ENCODE data around the gene DCAF17.
"Not testable (repeated sequence)": the region's sequence is repeated elsewhere in the genome, so short reads cannot be mapped to it uniquely, and the experiment has no call there.

DCAF17 gene

GRCh38 chr2:171469176-171469575 is 35.1 kb downstream of the DCAF17 start:
- no peak for DNase-seq

- DNase-seq: no peak
These were observed 36.1 kb downstream of the DCAF17 start for GRCh38 chr2:171470129-171470528.

GRCh38 chr2:171475979-171476378 is 42.0 kb downstream of the DCAF17 start:
- no peak for DNase-seq

GRCh38 chr2:171478345-171478744 is 44.3 kb downstream of the DCAF17 start:
- DNase-seq: no peak

- DNase-seq: no peak
These were observed 45.3 kb downstream of the DCAF17 start for GRCh38 chr2:171479154-171479814.

GRCh38 chr2:171480908-171481307 is 46.9 kb downstream of the DCAF17 start:
- no peak for DNase-seq

- no peak for DNase-seq
These were observed 48.3 kb downstream of the DCAF17 start for GRCh38 chr2:171482308-171482707.

GRCh38 chr2:171482877-171483276 is 48.9 kb downstream of the DCAF17 start:
- no peak for DNase-seq

GRCh38 chr2:171483793-171484192 is 49.8 kb downstream of the DCAF17 start:
- DNase-seq: no peak

GRCh38 chr2:171485116-171485515 is 51.1 kb downstream of the DCAF17 start:
- no peak for DNase-seq

- DNase-seq: no peak
These were observed 53.2 kb downstream of the DCAF17 start for GRCh38 chr2:171487201-171487600.

GRCh38 chr2:171487803-171488259 is 53.8 kb downstream of the DCAF17 start:
- DNase-seq: no peak

- DNase-seq: no peak
These were observed 56.6 kb downstream of the DCAF17 start for GRCh38 chr2:171490577-171490976.

- peak; percentile 43 for DNase-seq
These were observed 57.3 kb downstream of the DCAF17 start for GRCh38 chr2:171491292-171491691.

GRCh38 chr2:171492664-171493063 is 58.6 kb downstream of the DCAF17 start:
- DNase-seq: no peak

- not testable (repeated sequence) for DNase-seq
These were observed 63.6 kb downstream of the DCAF17 start for GRCh38 chr2:171497664-171498063.

GRCh38 chr2:171505374-171505773 is 71.3 kb downstream of the DCAF17 start:
- DNase-seq: no peak

GRCh38 chr2:171509945-171510731 is 76.1 kb downstream of the DCAF17 start:
- no peak for DNase-seq

GRCh38 chr2:171512014-171512413 is 78.0 kb downstream of the DCAF17 start:
- peak; percentile 36 for DNase-seq

- DNase-seq: peak; percentile 72
These were observed 78.7 kb downstream of the DCAF17 start for GRCh38 chr2:171512683-171513195.

- peak; percentile 95 for DNase-seq
These were observed 79.7 kb downstream of the DCAF17 start for GRCh38 chr2:171513719-171514160.

GRCh38 chr2:171514908-171515582 is 81.0 kb downstream of the DCAF17 start:
- DNase-seq: peak; percentile 41

- DNase-seq: no peak
These were observed 81.8 kb downstream of the DCAF17 start for GRCh38 chr2:171515672-171516298.

All from hematopoietic multipotent progenitor cell treated with erythropoietin and hydrocortisone succinate and interleukin-3 and kit ligand, for 8 days (in vitro differentiated cells).